Prostate gland (tissue), 2 donors: ENCODE data around the gene RYK.

ENCODE experiments used
- CTCF ChIP-seq, 4 experiments: fragments of 200-600 bp in 2 of 4; fragments of 450-650 bp in 2 of 4; sonication (generic) in 2 of 4; IDR thresholded peaks; 1 replicate in 3 of 4; 2 replicates in 1 of 4; pipeline ENCODE4 v1.5.1; 2016 to 2019; ENCODE audit warnings: antibody characterized with exemption in 4 of 4, mild to moderate bottlenecking in 2 of 4, moderate library complexity in 2 of 4
- POLR2A ChIP-seq: fragments of 450-650 bp; IDR thresholded peaks from one replicate; pipeline ENCODE4 v1.6.1; 2016; ENCODE audit warnings: antibody characterized with exemption, mild to moderate bottlenecking
- POLR2AphosphoS5 ChIP-seq: sonication (generic); formaldehyde crosslinking; IDR thresholded peaks from one replicate; pipeline ENCODE4 v1.6.1; 2017; ENCODE audit warnings: antibody characterized with exemption

GRCh38 chr3:134239538-134239937 is 11.1 kb downstream of the RYK start:
- TF ChIP-seq CTCF (IDR thresholded peaks at IDR 0.05) (no peak), POLR2A (no peak), POLR2AphosphoS5 (no peak)
